ENCODE measurements around the gene OR8I2. TPM values are rescaled to one million over a fixed set of nuclear protein-coding genes. Genes with fewer than 3 reads are reported as not detected.
A peak's percentile ranks its signal among the peaks of the same experiment; 100 is the strongest.

OR8I2 gene
- not detected in 3 replicates for total RNA-seq (2021)
- Bru-seq, nascent RNA, result not detected
- long read RNA-seq, experiment 1, result 0 reads
- long read RNA-seq, experiment 2, result 0 reads
- long read RNA-seq, experiment 3, result 0 reads

DNA sequence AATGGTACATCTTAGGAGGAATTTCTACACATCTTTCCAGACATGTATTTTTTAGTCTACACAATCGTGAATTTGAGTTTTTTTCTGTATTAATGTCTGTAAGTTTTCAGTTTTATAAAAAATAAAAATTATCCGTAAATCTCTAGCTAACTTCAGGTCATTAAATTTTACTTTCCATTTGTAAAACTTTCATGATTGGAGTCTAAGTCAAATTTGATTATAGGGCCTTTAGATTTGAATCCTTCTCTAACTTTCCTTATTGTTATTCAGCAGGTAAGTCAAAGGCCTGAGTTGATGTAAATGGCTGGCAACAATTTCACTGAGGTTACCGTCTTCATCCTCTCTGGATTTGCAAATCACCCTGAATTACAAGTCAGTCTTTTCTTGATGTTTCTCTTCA is at the start of gene OR8I2:
Gene OR8I2, plus strand, starts transcription at position 301 of the 400 bp plus-strand sequence. Its CDS starts 0 bp downstream, at position 301.
- TF ChIP-seq NFE2L1 (CRISPR knock-in tag; IDR thresholded peaks at IDR 0.05) (no peak), ZNF671 (CRISPR knock-in tag; IDR thresholded peaks at IDR 0.05) (no peak), SMAD3 (CRISPR knock-in tag; IDR thresholded peaks at IDR 0.05; ENCODE audit: borderline replicate concordance) (no peak), TEAD1 (CRISPR knock-in tag; IDR thresholded peaks at IDR 0.05) (no peak), ZNF232 (CRISPR knock-in tag; IDR thresholded peaks at IDR 0.05) (no peak), EMX1 (CRISPR knock-in tag; IDR thresholded peaks at IDR 0.05) (no peak), ZNF396 (CRISPR knock-in tag; IDR thresholded peaks at IDR 0.05; ENCODE audit: borderline replicate concordance) (no peak), JAZF1 (CRISPR knock-in tag; IDR thresholded peaks at IDR 0.05) (no peak)
- TF ChIP-seq, protein P1, sequence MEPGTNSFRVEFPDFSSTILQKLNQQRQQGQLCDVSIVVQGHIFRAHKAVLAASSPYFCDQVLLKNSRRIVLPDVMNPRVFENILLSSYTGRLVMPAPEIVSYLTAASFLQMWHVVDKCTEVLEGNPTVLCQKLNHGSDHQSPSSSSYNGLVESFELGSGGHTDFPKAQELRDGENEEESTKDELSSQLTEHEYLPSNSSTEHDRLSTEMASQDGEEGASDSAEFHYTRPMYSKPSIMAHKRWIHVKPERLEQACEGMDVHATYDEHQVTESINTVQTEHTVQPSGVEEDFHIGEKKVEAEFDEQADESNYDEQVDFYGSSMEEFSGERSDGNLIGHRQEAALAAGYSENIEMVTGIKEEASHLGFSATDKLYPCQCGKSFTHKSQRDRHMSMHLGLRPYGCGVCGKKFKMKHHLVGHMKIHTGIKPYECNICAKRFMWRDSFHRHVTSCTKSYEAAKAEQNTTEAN (CRISPR knock-in tag; IDR thresholded peaks at IDR 0.05), result no peak
- TF ChIP-seq, protein P2, sequence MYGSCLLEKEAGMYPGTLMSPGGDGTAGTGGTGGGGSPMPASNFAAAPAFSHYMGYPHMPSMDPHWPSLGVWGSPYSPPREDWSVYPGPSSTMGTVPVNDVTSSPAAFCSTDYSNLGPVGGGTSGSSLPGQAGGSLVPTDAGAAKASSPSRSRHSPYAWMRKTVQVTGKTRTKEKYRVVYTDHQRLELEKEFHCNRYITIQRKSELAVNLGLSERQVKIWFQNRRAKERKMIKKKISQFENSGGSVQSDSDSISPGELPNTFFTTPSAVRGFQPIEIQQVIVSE (CRISPR knock-in tag; IDR thresholded peaks at IDR 0.05; ENCODE audit: borderline replicate concordance), result no peak
- TF ChIP-seq, protein P3, sequence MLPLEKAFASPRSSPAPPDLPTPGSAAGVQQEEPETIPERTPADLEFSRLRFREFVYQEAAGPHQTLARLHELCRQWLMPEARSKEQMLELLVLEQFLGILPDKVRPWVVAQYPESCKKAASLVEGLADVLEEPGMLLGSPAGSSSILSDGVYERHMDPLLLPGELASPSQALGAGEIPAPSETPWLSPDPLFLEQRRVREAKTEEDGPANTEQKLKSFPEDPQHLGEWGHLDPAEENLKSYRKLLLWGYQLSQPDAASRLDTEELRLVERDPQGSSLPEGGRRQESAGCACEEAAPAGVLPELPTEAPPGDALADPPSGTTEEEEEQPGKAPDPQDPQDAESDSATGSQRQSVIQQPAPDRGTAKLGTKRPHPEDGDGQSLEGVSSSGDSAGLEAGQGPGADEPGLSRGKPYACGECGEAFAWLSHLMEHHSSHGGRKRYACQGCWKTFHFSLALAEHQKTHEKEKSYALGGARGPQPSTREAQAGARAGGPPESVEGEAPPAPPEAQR (CRISPR knock-in tag; IDR thresholded peaks at IDR 0.05), result no peak
- TF ChIP-seq, protein P4, sequence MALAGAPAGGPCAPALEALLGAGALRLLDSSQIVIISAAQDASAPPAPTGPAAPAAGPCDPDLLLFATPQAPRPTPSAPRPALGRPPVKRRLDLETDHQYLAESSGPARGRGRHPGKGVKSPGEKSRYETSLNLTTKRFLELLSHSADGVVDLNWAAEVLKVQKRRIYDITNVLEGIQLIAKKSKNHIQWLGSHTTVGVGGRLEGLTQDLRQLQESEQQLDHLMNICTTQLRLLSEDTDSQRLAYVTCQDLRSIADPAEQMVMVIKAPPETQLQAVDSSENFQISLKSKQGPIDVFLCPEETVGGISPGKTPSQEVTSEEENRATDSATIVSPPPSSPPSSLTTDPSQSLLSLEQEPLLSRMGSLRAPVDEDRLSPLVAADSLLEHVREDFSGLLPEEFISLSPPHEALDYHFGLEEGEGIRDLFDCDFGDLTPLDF (CRISPR knock-in tag; IDR thresholded peaks at IDR 0.05), result no peak
- TF ChIP-seq, protein P5, sequence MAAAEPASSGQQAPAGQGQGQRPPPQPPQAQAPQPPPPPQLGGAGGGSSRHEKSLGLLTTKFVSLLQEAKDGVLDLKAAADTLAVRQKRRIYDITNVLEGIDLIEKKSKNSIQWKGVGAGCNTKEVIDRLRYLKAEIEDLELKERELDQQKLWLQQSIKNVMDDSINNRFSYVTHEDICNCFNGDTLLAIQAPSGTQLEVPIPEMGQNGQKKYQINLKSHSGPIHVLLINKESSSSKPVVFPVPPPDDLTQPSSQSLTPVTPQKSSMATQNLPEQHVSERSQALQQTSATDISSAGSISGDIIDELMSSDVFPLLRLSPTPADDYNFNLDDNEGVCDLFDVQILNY (CRISPR knock-in tag; IDR thresholded peaks at IDR 0.05), result no peak
- Mint-ChIP-seq H3K9me3 (no peaks in the 10 kb centered on the region), H3K27ac (peak within 1 kb of the TSS; percentile 14; the same call in 1 of the 2 replicates), H3K27me3 (ENCODE audit: low read depth) (no peaks in the 10 kb centered on the region), H3K4me1 (0 out of 2 replicates have a peak, but pooled peaks cover 3% of the 10 kb centered on the region), H3K4me3 (no peak within 1 kb of the TSS), H3K36me3 (no peaks in the 10 kb centered on the region)
- CTCF ChIA-PET, result no interaction called here
- POLR2A ChIA-PET, result no interaction called here
- ATAC-seq (no peak), DNase-seq (ENCODE audit: low spot score) (no peak)

DNA sequence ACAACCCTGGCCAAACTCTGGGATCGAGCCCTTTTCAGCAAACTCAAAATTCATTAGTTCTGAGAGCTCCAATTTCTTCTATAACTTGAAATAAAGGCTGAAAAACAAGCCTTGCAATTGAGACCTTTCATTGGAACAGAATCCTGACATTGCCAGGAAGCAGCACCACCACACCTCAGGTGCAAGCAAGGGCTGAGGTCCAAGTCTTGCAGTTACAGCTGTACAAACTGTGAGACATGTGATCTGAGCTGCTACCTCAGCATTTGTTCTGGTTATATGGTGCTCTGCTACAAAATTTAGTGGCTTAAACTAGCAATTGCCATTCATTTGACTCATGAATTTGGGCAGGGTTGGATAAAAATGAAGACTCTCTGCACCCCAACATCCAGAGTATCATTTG is 47.6 kb upstream of the OR8I2 start:
- H3K9me3 Mint-ChIP-seq, result peaks cover 40% of the 10 kb centered on the region
- H3K4me3 Mint-ChIP-seq, result no peak overlapping the region
- TF ChIP-seq CREM (CRISPR knock-in tag; IDR thresholded peaks at IDR 0.05), result no peak
- no peak for TF ChIP-seq ETV6 (CRISPR knock-in tag; IDR thresholded peaks at IDR 0.05)
- no peak for TF ChIP-seq ZNF219 (CRISPR knock-in tag; IDR thresholded peaks at IDR 0.05; ENCODE audit: borderline replicate concordance)
- H3K27ac Mint-ChIP-seq, result no peak overlapping the region
- CTCF ChIA-PET, result no interaction called here
- POLR2A ChIA-PET, result no interaction called here
- H3K4me1 Mint-ChIP-seq, result no peaks in the 10 kb centered on the region; the same call in 1 of the 2 replicates
- DNase-seq (ENCODE audit: low spot score), result no peak
- H3K27me3 Mint-ChIP-seq (ENCODE audit: low read depth), result no peaks in the 10 kb centered on the region
- no peak for ATAC-seq
- peaks cover 1% of the 10 kb centered on the region; the same call in 1 of the 2 replicates for H3K36me3 Mint-ChIP-seq

DNA sequence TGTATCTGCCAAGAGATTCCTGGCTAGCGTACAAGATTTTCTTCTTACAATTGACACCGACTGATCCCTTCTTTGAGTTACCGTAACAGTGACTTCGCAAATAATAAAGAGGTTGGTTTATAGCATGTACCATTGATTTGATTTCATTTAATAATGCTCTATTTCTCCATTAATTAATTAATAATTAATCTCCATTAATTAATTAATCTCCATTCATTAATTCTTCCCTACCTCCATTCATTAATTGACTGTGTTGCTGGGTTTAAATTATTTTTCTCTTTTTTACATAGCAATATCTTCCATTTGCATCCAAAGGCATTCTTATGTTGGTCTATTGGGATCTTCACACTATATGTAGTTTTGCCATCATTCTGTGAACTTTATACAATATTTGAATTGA is 44.6 kb upstream of the OR8I2 start:
- H3K27me3 Mint-ChIP-seq (ENCODE audit: low read depth), result no peaks in the 10 kb centered on the region
- H3K36me3 Mint-ChIP-seq, result peaks cover 4% of the 10 kb centered on the region; the same call in 1 of the 2 replicates
- H3K9me3 Mint-ChIP-seq, result peaks cover 28% of the 10 kb centered on the region
- no peak for ATAC-seq
- no peaks in the 10 kb centered on the region; the same call in 1 of the 2 replicates for H3K4me1 Mint-ChIP-seq
- H3K27ac Mint-ChIP-seq, result no peak overlapping the region
- no peak overlapping the region for H3K4me3 Mint-ChIP-seq
- ChIA-PET CTCF (no interaction called here), POLR2A (no interaction called here)
- DNase-seq (ENCODE audit: low spot score), result no peak
- TF ChIP-seq TEAD1 (CRISPR knock-in tag; IDR thresholded peaks at IDR 0.05) (no peak), GABPB1 (CRISPR knock-in tag; IDR thresholded peaks at IDR 0.05) (no peak), RORB (CRISPR knock-in tag; IDR thresholded peaks at IDR 0.05) (no peak), GTF2I (CRISPR knock-in tag; conservative IDR thresholded peaks at IDR 0.05) (no peak), ATF1 (CRISPR knock-in tag; IDR thresholded peaks at IDR 0.05) (no peak)
- TF ChIP-seq, protein P3 (CRISPR knock-in tag; IDR thresholded peaks at IDR 0.05), result no peak
- TF ChIP-seq, protein P6, sequence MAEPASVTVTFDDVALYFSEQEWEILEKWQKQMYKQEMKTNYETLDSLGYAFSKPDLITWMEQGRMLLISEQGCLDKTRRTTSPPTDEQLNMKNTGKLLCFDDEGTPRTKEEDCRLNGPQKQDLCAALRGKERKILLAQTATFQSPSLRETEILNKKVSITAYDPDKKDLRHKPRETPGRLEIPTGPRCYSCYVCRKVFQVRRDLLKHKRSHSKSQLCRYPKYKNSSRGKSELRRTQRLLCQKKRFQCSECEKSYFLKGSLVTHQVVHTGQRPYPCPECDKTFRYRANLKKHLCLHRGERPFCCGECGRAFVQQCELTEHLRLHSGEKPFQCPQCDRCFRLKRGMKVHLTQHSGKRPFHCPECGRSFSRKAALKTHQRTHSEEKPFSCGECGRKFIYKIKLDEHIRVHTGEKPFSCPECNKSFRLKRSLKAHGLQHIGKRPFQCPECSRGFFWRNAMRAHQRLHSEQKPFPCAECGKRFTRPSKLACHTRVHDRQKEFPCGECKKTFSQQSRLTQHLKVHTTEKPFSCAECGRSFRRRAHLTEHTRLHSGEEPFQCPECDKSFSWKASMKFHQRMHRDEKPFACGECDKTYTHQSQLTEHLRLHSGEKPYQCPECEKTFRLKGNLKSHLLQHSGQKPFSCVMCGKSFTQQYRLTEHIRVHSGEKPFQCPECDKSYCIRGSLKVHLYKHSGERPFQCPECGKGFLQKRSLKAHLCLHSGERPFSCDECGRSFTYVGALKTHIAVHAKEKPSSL (CRISPR knock-in tag; conservative IDR thresholded peaks at IDR 0.05), result no peak
- TF ChIP-seq, protein P4 (CRISPR knock-in tag; IDR thresholded peaks at IDR 0.05), result no peak
